Stimulated activated CD4-positive, alpha-beta T cell treated with anti-CD3 and anti-CD28 coated beads, Interleukin-12 subunit alpha, Interleukin-12 subunit beta, amount 100 ng/mL, for 4 hours (primary cell): Measurements from ENCODE around the gene SLC29A3.
"Not testable (repeated sequence)": the region's sequence is repeated elsewhere in the genome, so short reads cannot be mapped to it uniquely, and the experiment has no call there.

Source experiments
- DNase-seq: peaks from one replicate; pipeline ENCODE4 v3.0.0-alpha.2; 2020

Gene SLC29A3

GRCh38 chr10:71348850-71349249 is 29.8 kb downstream of the SLC29A3 start:
- no peak for DNase-seq

DNA sequence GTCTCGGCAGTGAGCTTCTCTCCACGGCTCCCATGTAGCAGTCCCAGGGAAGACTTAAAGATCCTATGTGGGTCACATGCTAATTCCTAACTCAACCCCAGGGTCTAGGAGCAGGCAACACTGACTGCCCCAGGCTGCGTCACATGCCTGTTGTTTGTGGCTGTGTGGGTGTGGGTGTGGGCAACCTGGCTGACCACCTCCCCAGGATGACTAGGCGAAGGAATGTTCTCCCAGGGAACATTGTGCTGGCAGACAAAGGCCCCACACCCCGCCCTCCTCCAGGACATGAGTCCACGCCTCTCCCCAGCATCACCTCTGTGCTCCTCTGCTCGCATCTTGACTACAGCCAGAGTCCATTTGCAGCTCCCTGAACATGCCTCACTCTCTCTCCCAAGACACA is 30.3 kb downstream of the SLC29A3 start:
- DNase-seq = no peak

DNA sequence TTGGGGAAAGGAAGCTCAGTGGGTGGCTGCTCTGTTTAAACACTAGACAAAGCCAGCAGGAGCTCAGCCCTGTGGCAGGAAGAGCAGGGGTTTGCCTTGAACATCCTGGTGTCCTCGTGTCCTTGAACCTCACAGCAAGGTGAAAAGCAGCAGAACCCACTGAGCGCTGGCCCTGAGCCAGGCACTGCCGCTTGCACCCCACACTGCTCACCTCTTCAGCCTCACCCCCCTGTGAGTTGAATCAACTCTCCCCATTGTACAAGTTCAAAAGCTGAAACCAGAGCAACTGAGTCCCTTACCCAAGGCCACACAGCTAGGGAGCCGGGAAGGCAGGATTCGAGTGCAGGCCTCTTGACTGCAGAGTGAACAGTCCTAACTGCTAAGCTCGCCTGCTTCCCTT is 32.0 kb downstream of the SLC29A3 start:
- DNase-seq = no peak

- no peak for DNase-seq
Measured at GRCh38 chr10:71351628-71352319, 32.7 kb downstream of the SLC29A3 start.

DNA sequence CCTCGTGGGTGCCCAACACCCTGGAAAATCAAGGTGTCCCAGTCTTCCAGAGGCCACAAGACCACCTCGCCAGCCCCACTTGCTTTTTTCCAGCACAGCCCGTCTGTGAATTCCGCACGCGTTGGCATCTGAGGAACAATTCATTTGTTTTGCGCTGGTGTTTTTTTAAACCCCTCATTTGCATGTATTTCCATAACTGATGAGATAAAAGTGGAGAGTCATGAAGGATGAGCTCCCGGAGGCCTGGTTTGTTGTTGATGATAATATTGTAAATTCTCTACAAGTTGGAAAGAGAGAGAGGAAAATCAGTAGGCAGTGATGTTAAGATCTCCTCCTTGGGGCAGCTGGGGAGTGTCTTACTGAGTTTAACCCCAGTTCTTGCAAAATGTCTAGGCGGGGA is 34.6 kb downstream of the SLC29A3 start:
- no peak for DNase-seq

GRCh38 chr10:71354776-71355175 is 35.7 kb downstream of the SLC29A3 start:
- no peak for DNase-seq

DNA sequence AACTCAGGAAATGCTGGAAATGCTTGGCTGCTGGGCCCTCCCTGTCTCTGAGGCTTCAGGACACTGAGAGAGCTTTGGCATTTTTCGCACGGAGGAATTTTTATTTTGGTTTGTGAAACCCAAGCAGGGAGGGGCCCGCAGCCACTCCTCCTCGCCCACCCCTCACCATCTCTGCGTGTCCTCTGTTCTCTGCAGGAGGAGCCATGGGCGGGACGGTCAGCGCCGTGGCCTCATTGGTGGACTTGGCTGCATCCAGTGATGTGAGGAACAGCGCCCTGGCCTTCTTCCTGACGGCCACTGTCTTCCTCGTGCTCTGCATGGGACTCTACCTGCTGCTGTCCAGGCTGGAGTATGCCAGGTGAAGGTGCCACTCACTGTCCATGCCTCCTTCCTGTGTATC is 36.8 kb downstream of the SLC29A3 start:
- DNase-seq = no peak

- no peak for DNase-seq
Measured at GRCh38 chr10:71357792-71358265, 38.8 kb downstream of the SLC29A3 start.

GRCh38 chr10:71358277-71358676 is 39.2 kb downstream of the SLC29A3 start:
- DNase-seq = no peak

- DNase-seq = not testable (repeated sequence)
Measured at GRCh38 chr10:71358906-71359305, 39.8 kb downstream of the SLC29A3 start.

- DNase-seq = no peak
Measured at GRCh38 chr10:71359364-71360046, 40.4 kb downstream of the SLC29A3 start.

GRCh38 chr10:71360735-71361134 is 41.7 kb downstream of the SLC29A3 start:
- DNase-seq = no peak

DNA sequence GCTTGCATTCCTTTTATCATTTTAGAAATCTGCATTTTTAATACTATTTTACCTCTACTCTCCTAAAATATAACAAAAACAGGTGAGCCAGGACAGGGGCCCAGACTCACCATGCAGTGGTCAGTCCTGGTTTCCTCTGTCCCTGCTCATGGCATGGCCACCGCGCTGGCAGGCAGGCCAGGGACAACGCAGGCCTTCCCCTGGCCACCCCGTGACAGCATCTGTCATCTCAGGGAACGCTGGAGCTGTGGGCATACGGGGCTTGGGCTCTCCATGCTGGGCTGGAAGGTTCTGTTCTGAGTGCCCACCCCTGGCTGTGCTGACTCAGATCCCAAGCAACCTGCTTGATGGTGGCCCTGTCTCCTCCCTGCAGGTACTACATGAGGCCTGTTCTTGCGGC is 42.5 kb downstream of the SLC29A3 start:
- no peak for DNase-seq

DNA sequence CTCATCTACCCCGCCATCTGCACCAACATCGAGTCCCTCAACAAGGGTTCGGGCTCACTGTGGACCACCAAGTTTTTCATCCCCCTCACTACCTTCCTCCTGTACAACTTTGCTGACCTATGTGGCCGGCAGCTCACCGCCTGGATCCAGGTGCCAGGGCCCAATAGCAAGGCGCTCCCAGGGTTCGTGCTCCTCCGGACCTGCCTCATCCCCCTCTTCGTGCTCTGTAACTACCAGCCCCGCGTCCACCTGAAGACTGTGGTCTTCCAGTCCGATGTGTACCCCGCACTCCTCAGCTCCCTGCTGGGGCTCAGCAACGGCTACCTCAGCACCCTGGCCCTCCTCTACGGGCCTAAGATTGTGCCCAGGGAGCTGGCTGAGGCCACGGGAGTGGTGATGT is 43.1 kb downstream of the SLC29A3 start:
- DNase-seq = no peak

GRCh38 chr10:71363936-71364335 is 44.9 kb downstream of the SLC29A3 start:
- no peak for DNase-seq

DNA sequence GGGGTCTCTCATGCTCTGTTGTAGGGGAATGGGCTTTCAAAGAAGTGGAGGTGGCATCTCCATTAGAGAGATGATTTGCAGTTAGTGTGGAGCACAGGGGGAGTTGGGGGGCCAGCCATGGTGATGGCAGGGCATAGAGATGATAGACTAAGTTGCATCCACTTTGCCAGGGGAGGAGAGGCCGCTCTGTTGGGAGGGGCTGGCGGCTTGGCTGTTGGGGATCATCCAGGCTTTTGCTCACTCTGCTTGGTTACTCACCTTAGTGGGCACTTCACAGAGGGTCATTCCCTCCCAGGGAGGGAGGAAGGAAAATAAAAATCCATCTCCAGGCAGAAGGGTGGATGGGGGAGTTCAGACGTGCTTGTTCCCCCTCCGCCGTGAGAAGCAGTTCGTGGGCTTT is 46.3 kb downstream of the SLC29A3 start:
- DNase-seq = no peak

DNA sequence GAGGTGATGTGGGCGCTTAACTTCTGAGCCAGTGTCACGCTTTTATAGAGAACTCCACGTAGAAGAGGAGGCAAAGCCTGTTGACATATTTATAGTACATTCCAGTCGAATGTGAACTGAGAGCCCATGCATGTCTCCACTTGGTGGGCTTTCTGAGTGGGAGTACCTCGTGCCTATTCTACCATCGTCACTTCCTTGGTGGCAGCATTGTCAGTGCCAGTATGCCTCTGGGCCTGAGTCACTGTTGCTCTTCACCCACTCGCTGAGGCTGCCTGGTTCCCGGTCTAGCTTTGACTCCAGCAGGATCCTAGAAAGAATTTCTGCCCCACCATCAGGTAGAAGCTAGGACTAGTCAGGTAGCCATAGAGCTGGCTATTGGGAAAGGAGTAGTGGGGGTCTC is 47.6 kb downstream of the SLC29A3 start:
- no peak for DNase-seq

- DNase-seq = no peak
Measured at GRCh38 chr10:71367271-71367670, 48.2 kb downstream of the SLC29A3 start.

DNA sequence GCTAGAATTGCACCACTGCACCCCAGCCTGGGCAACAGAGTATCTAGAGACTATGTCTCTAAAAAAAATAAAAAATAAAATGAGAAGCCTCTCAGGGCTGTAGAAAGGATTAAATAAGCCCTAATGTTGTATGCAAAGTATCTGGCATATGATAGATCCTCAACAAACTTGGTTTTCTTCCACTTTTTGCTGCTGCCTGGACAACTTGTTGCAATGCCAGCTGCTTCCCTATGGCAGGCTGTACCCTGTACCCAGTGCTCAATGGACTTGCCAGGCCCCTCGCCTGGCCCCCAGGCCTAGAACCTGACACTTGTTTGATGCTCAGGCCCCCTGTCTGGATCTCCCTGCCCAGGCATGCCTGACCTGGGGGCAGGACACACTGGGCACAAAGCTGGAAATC is 49.1 kb downstream of the SLC29A3 start:
- no peak for DNase-seq

DNA sequence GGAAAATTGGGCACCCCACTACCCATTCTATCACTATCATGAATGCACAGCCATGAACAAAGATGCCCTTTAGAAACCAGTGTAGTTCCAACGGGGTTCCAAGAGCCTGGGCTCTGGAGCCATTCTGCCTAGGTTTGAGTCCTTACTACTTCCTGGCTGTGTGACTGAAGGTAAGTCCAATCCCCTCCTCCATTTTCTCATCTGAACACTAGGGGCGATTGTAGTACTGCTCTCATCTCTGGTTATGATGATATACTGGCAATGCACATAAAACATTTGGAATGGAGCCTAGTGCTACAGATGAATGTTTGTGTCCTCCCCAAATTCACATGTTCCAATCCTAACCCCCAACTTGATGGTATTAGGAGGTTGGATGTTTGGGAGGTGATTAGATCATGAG is 49.6 kb downstream of the SLC29A3 start:
- DNase-seq = no peak

- DNase-seq = no peak
Measured at GRCh38 chr10:71369602-71370001, 50.5 kb downstream of the SLC29A3 start.

DNA sequence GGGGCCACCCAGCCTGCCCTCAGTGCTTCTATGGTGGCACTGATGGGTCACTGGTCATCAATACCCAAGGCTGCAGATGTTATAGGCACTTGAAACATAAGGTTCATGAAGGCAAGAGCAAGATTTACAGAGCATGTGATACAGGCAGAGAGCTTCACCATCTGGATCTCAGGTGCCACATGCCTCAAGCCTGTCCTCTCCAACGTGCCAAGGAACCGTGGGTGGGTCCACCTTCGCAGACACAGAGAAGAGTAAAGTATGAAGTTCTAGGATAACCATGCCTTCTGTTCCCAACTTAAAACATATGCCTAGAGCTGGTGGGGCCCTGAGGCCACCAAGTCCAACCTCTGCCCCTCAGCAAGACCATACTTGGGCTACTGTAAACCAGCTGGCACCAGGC is 51.0 kb downstream of the SLC29A3 start:
- no peak for DNase-seq

- DNase-seq = no peak
Measured at GRCh38 chr10:71371750-71372166, 52.7 kb downstream of the SLC29A3 start.

- DNase-seq = no peak
Measured at GRCh38 chr10:71372882-71373495, 53.9 kb downstream of the SLC29A3 start.
